Measurements from ENCODE around the gene PTPRK. TPM values are rescaled to one million over a fixed set of nuclear protein-coding genes. Genes with fewer than 3 reads are reported as not detected.

Gene PTPRK
- total and polyA plus RNA-seq, 2 of the 8 experiments (the other 6 are each of a cell fraction or from before 2014, with no cell fraction given): 11.4 to 47.3 TPM

DNA sequence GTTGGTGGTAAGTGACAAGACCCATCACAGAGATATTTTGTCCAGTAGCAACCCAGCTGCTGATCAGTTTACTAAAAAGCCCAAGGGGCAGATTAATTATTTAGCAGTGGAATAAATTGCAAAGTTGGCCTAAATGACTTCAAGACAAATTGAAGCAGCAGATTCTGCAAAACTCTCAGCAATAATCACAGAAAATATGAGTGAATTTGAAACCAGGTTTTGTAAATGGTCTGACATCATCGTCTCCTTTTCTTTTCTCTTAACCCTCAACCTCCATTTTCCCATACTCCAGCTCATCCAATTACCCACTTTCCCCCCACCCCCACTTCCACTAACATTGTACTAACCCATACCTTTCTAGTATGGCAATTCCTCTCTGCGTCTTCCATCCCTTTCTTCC, 11.3 kb upstream of the PTPRK start:
- H3K14ac ChIP-seq (ENCODE audit: insufficient read length): no peak overlapping the region
- H3K23ac ChIP-seq (ENCODE audit: insufficient read length): no peak overlapping the region
- no peak overlapping the region for H2BK20ac ChIP-seq (ENCODE audit: low read length)
- H4K20me1 ChIP-seq (replicated peaks in 1 of 2; ENCODE audit: control insufficient read depth in 1 of 2, insufficient read depth in 2 of 2, low read length in 2 of 2): no peaks in the 10 kb centered on the region
- H3K27ac ChIP-seq (ENCODE audit: low read depth, low read length): no peak overlapping the region
- H2BK5ac ChIP-seq (ENCODE audit: low read depth, low read length): no peak overlapping the region
- no peak for DNase-seq (ENCODE audit: low read depth in 1 of 2, low spot score in 2 of 2)
- H4K91ac ChIP-seq (replicated peaks; ENCODE audit: insufficient read length, low read length): no peak overlapping the region
- H2BK120ac ChIP-seq (replicated peaks; ENCODE audit: low read depth, low read length): no peak overlapping the region
- no peak overlapping the region for H3K4ac ChIP-seq (replicated peaks; ENCODE audit: insufficient read length, low read depth, low read length)
- no peak for FAIRE-seq
- no peaks in the 10 kb centered on the region for H3K27me3 ChIP-seq (replicated peaks in 1 of 4; ENCODE audit: control insufficient read depth in 3 of 4, extremely low read depth in 1 of 4, insufficient read depth in 3 of 4, low read length in 3 of 4)
- no peak overlapping the region for H2BK12ac ChIP-seq (ENCODE audit: low read depth, low read length)
- H3K18ac ChIP-seq (ENCODE audit: extremely low read depth, low read length): no peak overlapping the region
- ChIA-PET CTCF (ENCODE audit: partially characterized antibody) (no interaction called here), POLR2A (ENCODE audit: partially characterized antibody) (no interaction called here)
- no peak overlapping the region for H4K5ac ChIP-seq (ENCODE audit: insufficient read length, low read depth, low read length)
- no peak overlapping the region for H3K56ac ChIP-seq (replicated peaks; ENCODE audit: insufficient read length, low read depth, low read length)
- no peak overlapping the region for H3K9ac ChIP-seq (replicated peaks in 1 of 4; ENCODE audit: extremely low read depth in 1 of 4, low read depth in 3 of 4, low read length in 3 of 4)
- no peak overlapping the region for H2BK15ac ChIP-seq (ENCODE audit: low read length)
- no peaks in the 10 kb centered on the region; the same call in 1 of the 2 replicates for H3K23me2 ChIP-seq (ENCODE audit: low read depth, low read length)
- no peaks in the 10 kb centered on the region for H3K79me2 ChIP-seq (ENCODE audit: control insufficient read depth in 1 of 2, insufficient read depth in 2 of 2, low read length in 2 of 2)
- no peaks in the 10 kb centered on the region for H3K36me3 ChIP-seq (ENCODE audit: control insufficient read depth in 2 of 4, insufficient read depth in 4 of 4, low read length in 3 of 4)
- no peak overlapping the region for H3K4me3 ChIP-seq (ENCODE audit: extremely low read depth in 1 of 4, insufficient read depth in 2 of 4, low read depth in 3 of 4, low read length in 4 of 4)
- no peak overlapping the region for H3K4me2 ChIP-seq (ENCODE audit: insufficient read depth in 1 of 2, low read depth in 2 of 2, low read length in 2 of 2)
- no peak overlapping the region for H2AFZ ChIP-seq (ENCODE audit: low read length)
- no peaks in the 10 kb centered on the region for H3K4me1 ChIP-seq (replicated peaks in 1 of 4; ENCODE audit: control insufficient read depth in 3 of 4, insufficient read depth in 4 of 4, low read length in 3 of 4)
- WGBS, 2 experiments (ENCODE audit: extremely low coverage in 1 of 2, insufficient coverage in 1 of 2, insufficient read length in 1 of 2, insufficient replicate concordance in 2 of 2, low coverage in 1 of 2, low lambda C conversion rate in 2 of 2, missing lambda C conversion rate in 1 of 2): 91% methylated on average over 2 of the region's 2 CpGs; no CpG with 5 or more reads in 1 of the 2 experiments
- no peaks in the 10 kb centered on the region for H3K9me3 ChIP-seq (ENCODE audit: insufficient read depth in 2 of 2, low read depth in 1 of 2, low read length in 1 of 2)
- no peak overlapping the region for H2AK5ac ChIP-seq (ENCODE audit: low read depth, low read length)
- no peaks in the 10 kb centered on the region for H3K79me1 ChIP-seq (ENCODE audit: low read depth, low read length)
- no peak overlapping the region for H4K8ac ChIP-seq (ENCODE audit: extremely low read depth, insufficient read depth, low read length)
- TF ChIP-seq MAFK (IDR thresholded peaks at IDR 0.05; ENCODE audit: low read depth, low read length) (no peak), YY1 (IDR thresholded peaks at IDR 0.05; ENCODE audit: low read depth, low read length) (no peak), TEAD4 (IDR thresholded peaks at IDR 0.05; ENCODE audit: low read depth, low read length) (no peak), SIX5 (IDR thresholded peaks at IDR 0.05; ENCODE audit: low read depth, low read length) (no peak), BACH1 (IDR thresholded peaks at IDR 0.05; ENCODE audit: low read length) (no peak), KDM4A (IDR thresholded peaks at IDR 0.05; ENCODE audit: low read depth, low read length, severe bottlenecking) (no peak), CHD2 (IDR thresholded peaks at IDR 0.05; ENCODE audit: low read length) (no peak), GABPA (IDR thresholded peaks at IDR 0.05; ENCODE audit: borderline replicate concordance, insufficient read depth, low read length) (no peak), CBX8 (IDR thresholded peaks at IDR 0.05; ENCODE audit: borderline replicate concordance, low read depth, low read length) (no peak), SUZ12 (IDR thresholded peaks at IDR 0.05; ENCODE audit: low read length) (no peak), SIRT6 (IDR thresholded peaks at IDR 0.05; ENCODE audit: low read length) (no peak), CBX5 (IDR thresholded peaks at IDR 0.05; ENCODE audit: low read depth, low read length) (no peak), KDM1A (IDR thresholded peaks at IDR 0.05; ENCODE audit: borderline replicate concordance, low read length) (no peak), PHF8 (conservative IDR thresholded peaks at IDR 0.05; ENCODE audit: low read depth, low read length) (no peak)
- TF ChIP-seq, protein P1, sequence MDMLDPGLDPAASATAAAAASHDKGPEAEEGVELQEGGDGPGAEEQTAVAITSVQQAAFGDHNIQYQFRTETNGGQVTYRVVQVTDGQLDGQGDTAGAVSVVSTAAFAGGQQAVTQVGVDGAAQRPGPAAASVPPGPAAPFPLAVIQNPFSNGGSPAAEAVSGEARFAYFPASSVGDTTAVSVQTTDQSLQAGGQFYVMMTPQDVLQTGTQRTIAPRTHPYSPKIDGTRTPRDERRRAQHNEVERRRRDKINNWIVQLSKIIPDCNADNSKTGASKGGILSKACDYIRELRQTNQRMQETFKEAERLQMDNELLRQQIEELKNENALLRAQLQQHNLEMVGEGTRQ (IDR thresholded peaks at IDR 0.05; ENCODE audit: low read length): no peak
